ENCODE measurements around the gene MICU1. TPM values are rescaled to one million over a fixed set of nuclear protein-coding genes. Genes with fewer than 3 reads are reported as not detected.

Gene MICU1
- total RNA-seq, 2 experiments from 2014 or later = 27.2 to 33.6 TPM

GRCh38 chr10:72595436-72595835 is 30.4 kb downstream of the MICU1 start:
- Histone ChIP-seq H3K79me2 (ENCODE audit: insufficient read depth, low read depth, low read length) (no peaks in the 10 kb centered on the region), H3K9me3 (ENCODE audit: low read length) (no peaks in the 10 kb centered on the region; the same call in 1 of the 2 replicates), H3K36me3 (ENCODE audit: insufficient read depth, low read length) (no peaks in the 10 kb centered on the region), H2AFZ (ENCODE audit: low read length) (no peak overlapping the region), H4K20me1 (ENCODE audit: insufficient read depth, low read length) (no peaks in the 10 kb centered on the region), H3K4me1 (ENCODE audit: insufficient read depth, low read length, poor library complexity, severe bottlenecking) (no peaks in the 10 kb centered on the region), H3K4me3 (ENCODE audit: low read depth, low read length, poor library complexity, severe bottlenecking) (no peak overlapping the region), H3K4me2 (ENCODE audit: low read length) (no peak overlapping the region), H3K27ac (ENCODE audit: low read depth, low read length, poor library complexity, severe bottlenecking) (no peak overlapping the region), H3K9me2 (ENCODE audit: insufficient read depth, low read length) (no peaks in the 10 kb centered on the region)
- no peak for DNase-seq (ENCODE audit: low spot score)
- no TSS peak for BruUV-seq (replicated peaks)
- CTCF ChIA-PET (ENCODE audit: unreplicated experiment) = no interaction called here
- POLR2A ChIA-PET = interaction anchor here (0.6 to 1.5 kb wide), 5 partner anchors 25 to 337 kb away, joined by 3 to 4 read pairs (median 3); no protein-coding TSS in a partner anchor
- intact Hi-C loops (cut with micrococcal nuclease; ENCODE audit: unreplicated experiment) = no loop called here
- TF ChIP-seq EZH2phosphoT487 (IDR thresholded peaks at IDR 0.05; ENCODE audit: borderline replicate concordance, low read depth, low read length) (no peak), CTCF (conservative IDR thresholded peaks at IDR 0.05; ENCODE audit: low read length) (no peak)

GRCh38 chr10:72593963-72594362 is 31.9 kb downstream of the MICU1 start:
- Histone ChIP-seq H3K9me3 (ENCODE audit: low read length) (no peaks in the 10 kb centered on the region; the same call in 1 of the 2 replicates), H3K79me2 (ENCODE audit: insufficient read depth, low read depth, low read length) (no peaks in the 10 kb centered on the region), H3K4me3 (ENCODE audit: low read depth, low read length, poor library complexity, severe bottlenecking) (no peak overlapping the region), H3K4me1 (ENCODE audit: insufficient read depth, low read length, poor library complexity, severe bottlenecking) (no peaks in the 10 kb centered on the region), H3K27ac (ENCODE audit: low read depth, low read length, poor library complexity, severe bottlenecking) (no peak overlapping the region), H3K36me3 (ENCODE audit: insufficient read depth, low read length) (no peaks in the 10 kb centered on the region), H2AFZ (ENCODE audit: low read length) (no peak overlapping the region), H3K4me2 (ENCODE audit: low read length) (no peak overlapping the region), H4K20me1 (ENCODE audit: insufficient read depth, low read length) (no peaks in the 10 kb centered on the region), H3K9me2 (ENCODE audit: insufficient read depth, low read length) (no peaks in the 10 kb centered on the region)
- TF ChIP-seq CTCF (conservative IDR thresholded peaks at IDR 0.05; ENCODE audit: low read length) (no peak), EZH2phosphoT487 (IDR thresholded peaks at IDR 0.05; ENCODE audit: borderline replicate concordance, low read depth, low read length) (no peak)
- DNase-seq (ENCODE audit: low spot score) = no peak
- ChIA-PET POLR2A (interaction anchor here (1.1 kb wide), 1 partner anchor 8 kb away, joined by 3 read pairs; no protein-coding TSS in a partner anchor), CTCF (ENCODE audit: unreplicated experiment) (no interaction called here)
- BruUV-seq (replicated peaks) = no TSS peak
- intact Hi-C loops (cut with micrococcal nuclease; ENCODE audit: unreplicated experiment) = no loop called here

DNA sequence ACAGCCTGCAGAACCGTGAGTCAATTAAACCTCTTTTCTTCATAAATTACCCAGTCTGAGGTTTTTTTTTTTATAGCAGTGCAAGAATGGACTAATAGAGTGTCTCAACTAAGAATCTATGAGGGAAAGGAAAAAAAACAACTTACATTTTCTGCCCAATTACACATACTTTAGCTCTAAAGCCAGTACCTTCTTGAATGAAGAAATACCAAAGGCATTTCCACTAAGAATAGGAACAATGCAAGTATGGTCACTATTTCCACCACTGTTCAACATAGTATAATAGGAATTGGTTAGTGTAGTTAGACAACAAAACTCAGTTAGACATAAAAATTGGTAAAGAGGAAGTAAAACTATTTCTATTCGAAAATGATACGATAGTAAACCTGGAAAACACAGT is 37.6 kb downstream of the MICU1 start:
- Histone ChIP-seq H3K4me2 (ENCODE audit: low read length) (no peak overlapping the region), H3K4me3 (ENCODE audit: low read depth, low read length, poor library complexity, severe bottlenecking) (no peak overlapping the region), H2AFZ (ENCODE audit: low read length) (no peak overlapping the region), H3K79me2 (ENCODE audit: insufficient read depth, low read depth, low read length) (no peaks in the 10 kb centered on the region), H3K9me2 (ENCODE audit: insufficient read depth, low read length) (no peaks in the 10 kb centered on the region), H3K9me3 (ENCODE audit: low read length) (no peaks in the 10 kb centered on the region; the same call in 1 of the 2 replicates), H4K20me1 (ENCODE audit: insufficient read depth, low read length) (no peaks in the 10 kb centered on the region; the same call in 1 of the 2 replicates), H3K4me1 (ENCODE audit: insufficient read depth, low read length, poor library complexity, severe bottlenecking) (no peaks in the 10 kb centered on the region), H3K36me3 (ENCODE audit: insufficient read depth, low read length) (no peaks in the 10 kb centered on the region), H3K27ac (ENCODE audit: low read depth, low read length, poor library complexity, severe bottlenecking) (no peak overlapping the region)
- no peak for DNase-seq (ENCODE audit: low spot score)
- TF ChIP-seq EZH2phosphoT487 (IDR thresholded peaks at IDR 0.05; ENCODE audit: borderline replicate concordance, low read depth, low read length) = no peak
- no peak for TF ChIP-seq CTCF (conservative IDR thresholded peaks at IDR 0.05; ENCODE audit: low read length)
- POLR2A ChIA-PET = interaction anchor here (0.6 kb wide), 1 partner anchor 64 kb away, joined by 3 read pairs; no protein-coding TSS in a partner anchor
- CTCF ChIA-PET (ENCODE audit: unreplicated experiment) = no interaction called here
- BruUV-seq (replicated peaks) = no TSS peak
- intact Hi-C loops (cut with micrococcal nuclease; ENCODE audit: unreplicated experiment) = no loop called here

All from OCI-LY7 (cell line).